ENCODE measurements around the gene STX5. TPM values are rescaled to one million over a fixed set of nuclear protein-coding genes. Genes with fewer than 3 reads are reported as not detected.
"Not testable (repeated sequence)": the region's sequence is repeated elsewhere in the genome, so short reads cannot be mapped to it uniquely, and the experiment has no call there.

The STX5 gene
- polyA plus RNA-seq, 2 of the 4 experiments (the other 2 are of a cell fraction) = 19.5 to 32.3 TPM

- Histone ChIP-seq H3K4me3 (peak within 1 kb of the TSS; percentile 85), H3K9me3 (no peaks in the 10 kb centered on the region), H3K27ac (peak within 1 kb of the TSS; percentile 91 to 94), H3K4me1 (peaks cover 19% of the 10 kb centered on the region), H3K4me2 (peak within 1 kb of the TSS; percentile 78)
- ATAC-seq (peak; percentile 49 to 51), DNase-seq (ENCODE audit: low read depth in 1 of 2, low spot score in 1 of 2) (no peak), FAIRE-seq (no peak)
- POLR2A ChIA-PET = interaction anchor here (0.6 to 2.2 kb wide), 14 partner anchors 8 to 211 kb away, joined by 3 to 52 read pairs (median 6); partner anchors contain the start of genes B3GAT3, HNRNPUL2, SLC3A2 and TMEM179B
- 23% methylated on average over 39 of the region's 40 CpGs for WGBS (ENCODE audit: missing lambda C conversion rate)
- no peak for TF ChIP-seq HES2 (IDR thresholded peaks at IDR 0.05)
- TF ChIP-seq, protein P1, sequence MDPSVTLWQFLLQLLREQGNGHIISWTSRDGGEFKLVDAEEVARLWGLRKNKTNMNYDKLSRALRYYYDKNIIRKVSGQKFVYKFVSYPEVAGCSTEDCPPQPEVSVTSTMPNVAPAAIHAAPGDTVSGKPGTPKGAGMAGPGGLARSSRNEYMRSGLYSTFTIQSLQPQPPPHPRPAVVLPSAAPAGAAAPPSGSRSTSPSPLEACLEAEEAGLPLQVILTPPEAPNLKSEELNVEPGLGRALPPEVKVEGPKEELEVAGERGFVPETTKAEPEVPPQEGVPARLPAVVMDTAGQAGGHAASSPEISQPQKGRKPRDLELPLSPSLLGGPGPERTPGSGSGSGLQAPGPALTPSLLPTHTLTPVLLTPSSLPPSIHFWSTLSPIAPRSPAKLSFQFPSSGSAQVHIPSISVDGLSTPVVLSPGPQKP (IDR thresholded peaks at IDR 0.05; ENCODE audit: low read depth, low read length) = no peak
- TF ChIP-seq HOXB13 (CRISPR knock-in tag; IDR thresholded peaks at IDR 0.05; ENCODE audit: low read depth) = no peak
- no peak for TF ChIP-seq FOXS1 (CRISPR knock-in tag; IDR thresholded peaks at IDR 0.05)
- 0 out of 2 replicates have a peak, but pooled peaks have one; percentile 76 for TF ChIP-seq POLR2AphosphoS2 (conservative IDR thresholded peaks at IDR 0.05; ENCODE audit: low read length)
- no peak for TF ChIP-seq RFX5 (IDR thresholded peaks at IDR 0.05)
- 0 out of 2 replicates have a peak, but pooled peaks have one; percentile 19 for TF ChIP-seq HOXB5 (CRISPR knock-in tag; IDR thresholded peaks at IDR 0.05)
- CTCF ChIA-PET = interaction anchor here (0.6 to 3.0 kb wide), 5 partner anchors 9 to 438 kb away, joined by 3 to 16 read pairs (median 4); partner anchors contain the start of gene TMEM179B
Measured at GRCh38 chr11:62832336-62833234, 734 bp upstream of the STX5 start, which contains the start of gene TEX54. TEX54 (minus strand) TSS chr11:62832841.

DNA sequence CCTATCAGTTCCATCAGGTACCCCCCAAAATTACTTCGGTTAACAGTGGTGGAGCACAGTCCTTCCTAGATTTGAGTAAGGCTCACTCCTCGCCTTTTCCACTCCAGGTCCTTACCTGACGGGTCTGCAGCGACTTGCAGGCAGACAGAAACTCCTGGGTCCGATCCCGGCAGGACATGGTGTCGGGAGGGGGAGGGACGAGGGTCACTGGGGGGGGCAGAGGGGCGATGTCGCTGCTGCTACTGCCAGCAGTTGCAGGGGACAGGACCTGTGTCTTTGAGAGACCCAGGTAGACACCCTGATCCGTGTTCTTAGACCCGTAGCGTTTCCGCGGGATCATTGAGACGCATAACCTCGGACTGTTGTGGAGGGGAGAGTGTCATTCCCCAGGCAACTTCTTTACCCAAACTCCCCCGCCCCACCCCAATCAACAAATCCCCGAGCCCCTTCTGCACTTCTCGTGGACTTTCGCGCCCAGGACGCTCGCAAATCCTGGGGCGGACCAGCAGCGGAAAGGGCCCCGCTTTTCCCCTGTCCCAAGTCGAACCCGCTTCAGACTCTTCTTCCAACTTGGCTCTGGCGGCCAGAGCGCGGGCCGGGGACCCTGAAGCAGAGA, 839 bp downstream of the STX5 start:
- WGBS (ENCODE audit: missing lambda C conversion rate) = 11% methylated on average over 16 of the region's 33 CpGs
- FAIRE-seq (no peak), ATAC-seq (peak in 1 of 2 experiments; percentile 13; a peak in 2 of 6 replicates), DNase-seq (ENCODE audit: low read depth in 1 of 2, low spot score in 1 of 2) (no peak)
- TF ChIP-seq CHD2 (IDR thresholded peaks at IDR 0.05; ENCODE audit: low read length, partially characterized antibody) (no peak), EP300 (IDR thresholded peaks at IDR 0.05) (no peak), ESRRA (IDR thresholded peaks at IDR 0.05; ENCODE audit: borderline replicate concordance, low read length) (no peak), RNF2 (IDR thresholded peaks at IDR 0.05; ENCODE audit: borderline replicate concordance, low read depth) (no peak), JUN (IDR thresholded peaks at IDR 0.05) (no peak), TP53 (CRISPR knock-in tag; IDR thresholded peaks at IDR 0.05) (no peak), CBX2 (IDR thresholded peaks at IDR 0.05; ENCODE audit: borderline replicate concordance, low read depth) (no peak), GATA3 (IDR thresholded peaks at IDR 0.05; ENCODE audit: borderline replicate concordance) (no peak), PHF8 (IDR thresholded peaks at IDR 0.05; ENCODE audit: borderline replicate concordance, low read depth) (no peak), FOXS1 (CRISPR knock-in tag; IDR thresholded peaks at IDR 0.05) (no peak), FOSL2 (IDR thresholded peaks at IDR 0.05) (no peak), FOSL2 (CRISPR knock-in tag; IDR thresholded peaks at IDR 0.05) (no peak), RARB (CRISPR knock-in tag; IDR thresholded peaks at IDR 0.05) (no peak), NFE2L2 (conservative IDR thresholded peaks at IDR 0.05; ENCODE audit: low read length) (no peak), RCOR1 (IDR thresholded peaks at IDR 0.05; ENCODE audit: low read depth, low read length) (no peak), ZC3H11A (IDR thresholded peaks at IDR 0.05) (no peak), HES2 (IDR thresholded peaks at IDR 0.05) (no peak), TFCP2L1 (CRISPR knock-in tag; IDR thresholded peaks at IDR 0.05) (no peak)
- peak overlapping the region; percentile 85 for H3K4me3 ChIP-seq
- ChIA-PET CTCF (interaction anchor here (1.0 to 3.0 kb wide), 2 partner anchors 44 kb away, joined by 4 to 16 read pairs; partner anchors contain the start of gene TMEM179B), POLR2A (interaction anchor here (0.6 to 2.2 kb wide), 12 partner anchors 10 to 122 kb away, joined by 3 to 52 read pairs (median 6); partner anchors contain the start of genes HNRNPUL2, SLC3A2, TMEM179B and ZBTB3)
- H3K27ac ChIP-seq = peak overlapping the region; percentile 91 to 94
- H3K9me3 ChIP-seq = no peaks in the 10 kb centered on the region
- H3K4me1 ChIP-seq = peaks cover 18% of the 10 kb centered on the region
- peak overlapping the region; percentile 96 for H3K4me2 ChIP-seq

DNA sequence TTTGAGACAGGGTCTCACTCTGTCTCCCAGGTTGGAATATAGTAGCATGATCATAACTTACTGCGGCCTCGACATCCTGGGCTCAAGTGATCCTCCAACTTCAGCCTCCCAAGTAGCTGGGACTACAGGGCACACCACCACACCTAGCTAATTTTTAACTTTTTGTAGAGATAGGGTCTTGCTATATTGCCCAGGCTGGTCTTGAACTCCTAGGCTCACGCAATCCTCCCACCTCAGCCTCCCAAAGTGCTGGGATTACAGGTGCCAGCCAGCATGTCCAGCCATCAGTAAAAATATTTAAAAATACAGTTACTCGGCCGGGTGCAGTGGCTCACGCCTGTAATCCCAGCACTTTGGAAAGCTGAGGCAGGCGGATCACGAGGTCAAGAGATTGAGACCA, 3.7 kb downstream of the STX5 start:
- FAIRE-seq; H3K9me3 ChIP-seq; DNase-seq (ENCODE audit: low read depth in 1 of 2, low spot score in 1 of 2); ATAC-seq; H3K4me3 ChIP-seq; H3K27ac ChIP-seq; H3K4me2 ChIP-seq: not testable (repeated sequence)
- POLR2A ChIA-PET = interaction anchor here (1.2 to 2.1 kb wide), 2 partner anchors 21 to 75 kb away, joined by 3 to 11 read pairs; no protein-coding TSS in a partner anchor
- H3K4me1 ChIP-seq = peaks cover 13% of the 10 kb centered on the region
- CTCF ChIA-PET = interaction anchor here (1.0 to 4.2 kb wide), 6 partner anchors 12 to 56 kb away, joined by 3 to 17 read pairs (median 6); partner anchors contain the start of gene NXF1
- whole genome bisulfite sequencing (ENCODE audit: missing lambda C conversion rate) = 94% methylated on average over 8 of the region's 8 CpGs

Data from A549 (cell line).